Measurements from ENCODE around the gene LY6G6C. TPM values are rescaled to one million over a fixed set of nuclear protein-coding genes. Genes with fewer than 3 reads are reported as not detected.

Gene LY6G6C
- total and polyA plus RNA-seq, 2 of the 13 experiments (the other 11 are each of a cell fraction or from before 2014, with no cell fraction given) = 0.15 TPM; not detected in 1

DNA sequence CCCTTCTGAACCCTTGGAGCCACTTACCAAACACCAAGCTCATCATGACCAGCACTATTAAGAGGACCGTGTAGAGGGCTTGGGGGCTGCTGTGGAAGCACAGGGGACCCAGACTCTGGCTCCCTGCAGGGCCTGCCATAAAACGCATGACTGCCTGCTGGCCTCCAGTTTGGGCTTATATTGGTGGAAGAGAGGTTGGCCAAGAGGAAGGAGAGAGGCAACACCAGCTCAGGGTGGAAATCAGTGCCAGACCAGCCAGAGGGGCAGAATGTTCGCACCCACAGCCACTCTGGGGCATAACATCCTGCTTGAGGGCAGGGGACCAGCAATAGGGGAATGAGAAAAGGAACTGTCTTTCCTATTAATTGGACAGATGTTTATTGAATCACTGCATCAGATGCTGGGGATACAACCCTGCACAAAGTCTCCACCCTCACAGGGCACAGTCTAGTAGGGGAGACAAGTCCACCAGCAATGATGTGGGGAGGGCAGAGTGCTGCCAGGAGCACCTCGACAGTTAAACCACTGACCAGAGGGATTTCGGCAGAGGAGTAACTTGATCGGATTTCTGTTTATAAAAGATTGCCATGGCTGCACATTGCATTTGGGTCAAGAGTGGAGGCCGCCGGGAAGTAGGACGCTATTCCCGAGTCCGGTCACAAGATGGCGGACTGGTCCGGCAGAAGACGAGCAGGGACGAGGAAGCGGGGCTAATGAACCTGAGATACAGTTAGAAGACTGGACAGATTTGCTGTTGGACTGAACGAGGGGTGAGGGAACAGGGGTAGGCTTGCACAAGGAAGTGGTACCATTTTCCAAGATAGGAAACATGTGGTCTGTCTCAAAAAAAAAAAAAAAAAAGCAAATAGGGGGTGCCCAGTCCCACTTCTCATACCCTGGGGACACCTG, 41.1 kb downstream of the LY6G6C start, which contains the start of gene LY6G5C (continued):
- TF ChIP-seq, protein P1, sequence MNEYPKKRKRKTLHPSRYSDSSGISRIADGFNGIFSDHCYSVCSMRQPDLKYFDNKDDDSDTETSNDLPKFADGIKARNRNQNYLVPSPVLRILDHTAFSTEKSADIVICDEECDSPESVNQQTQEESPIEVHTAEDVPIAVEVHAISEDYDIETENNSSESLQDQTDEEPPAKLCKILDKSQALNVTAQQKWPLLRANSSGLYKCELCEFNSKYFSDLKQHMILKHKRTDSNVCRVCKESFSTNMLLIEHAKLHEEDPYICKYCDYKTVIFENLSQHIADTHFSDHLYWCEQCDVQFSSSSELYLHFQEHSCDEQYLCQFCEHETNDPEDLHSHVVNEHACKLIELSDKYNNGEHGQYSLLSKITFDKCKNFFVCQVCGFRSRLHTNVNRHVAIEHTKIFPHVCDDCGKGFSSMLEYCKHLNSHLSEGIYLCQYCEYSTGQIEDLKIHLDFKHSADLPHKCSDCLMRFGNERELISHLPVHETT (CRISPR knock-in tag; conservative IDR thresholded peaks at IDR 0.05) = no peak
- TF ChIP-seq, protein P2, sequence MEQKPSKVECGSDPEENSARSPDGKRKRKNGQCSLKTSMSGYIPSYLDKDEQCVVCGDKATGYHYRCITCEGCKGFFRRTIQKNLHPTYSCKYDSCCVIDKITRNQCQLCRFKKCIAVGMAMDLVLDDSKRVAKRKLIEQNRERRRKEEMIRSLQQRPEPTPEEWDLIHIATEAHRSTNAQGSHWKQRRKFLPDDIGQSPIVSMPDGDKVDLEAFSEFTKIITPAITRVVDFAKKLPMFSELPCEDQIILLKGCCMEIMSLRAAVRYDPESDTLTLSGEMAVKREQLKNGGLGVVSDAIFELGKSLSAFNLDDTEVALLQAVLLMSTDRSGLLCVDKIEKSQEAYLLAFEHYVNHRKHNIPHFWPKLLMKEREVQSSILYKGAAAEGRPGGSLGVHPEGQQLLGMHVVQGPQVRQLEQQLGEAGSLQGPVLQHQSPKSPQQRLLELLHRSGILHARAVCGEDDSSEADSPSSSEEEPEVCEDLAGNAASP (CRISPR knock-in tag; IDR thresholded peaks at IDR 0.05; ENCODE audit: borderline replicate concordance) = no peak
- TF ChIP-seq ZNF766 (CRISPR knock-in tag; IDR thresholded peaks at IDR 0.05; ENCODE audit: borderline replicate concordance) (no peak), SMAD1 (CRISPR knock-in tag; IDR thresholded peaks at IDR 0.05; ENCODE audit: borderline replicate concordance, low read depth) (no peak), GATAD2A (CRISPR knock-in tag; IDR thresholded peaks at IDR 0.05) (peak; percentile 62; the same call in 1 of the 2 replicates), KAT8 (CRISPR knock-in tag; IDR thresholded peaks at IDR 0.05) (peak; percentile 58; the same call in 1 of the 2 replicates), RFX5 (IDR thresholded peaks at IDR 0.05; ENCODE audit: low read depth, low read length) (no peak), ZNF296 (CRISPR knock-in tag; conservative IDR thresholded peaks at IDR 0.05) (no peak), RAD51 (IDR thresholded peaks at IDR 0.05; ENCODE audit: borderline replicate concordance) (no peak), KDM5A (IDR thresholded peaks at IDR 0.05; ENCODE audit: borderline replicate concordance, low read length) (no peak)
- TF ChIP-seq, protein P3, sequence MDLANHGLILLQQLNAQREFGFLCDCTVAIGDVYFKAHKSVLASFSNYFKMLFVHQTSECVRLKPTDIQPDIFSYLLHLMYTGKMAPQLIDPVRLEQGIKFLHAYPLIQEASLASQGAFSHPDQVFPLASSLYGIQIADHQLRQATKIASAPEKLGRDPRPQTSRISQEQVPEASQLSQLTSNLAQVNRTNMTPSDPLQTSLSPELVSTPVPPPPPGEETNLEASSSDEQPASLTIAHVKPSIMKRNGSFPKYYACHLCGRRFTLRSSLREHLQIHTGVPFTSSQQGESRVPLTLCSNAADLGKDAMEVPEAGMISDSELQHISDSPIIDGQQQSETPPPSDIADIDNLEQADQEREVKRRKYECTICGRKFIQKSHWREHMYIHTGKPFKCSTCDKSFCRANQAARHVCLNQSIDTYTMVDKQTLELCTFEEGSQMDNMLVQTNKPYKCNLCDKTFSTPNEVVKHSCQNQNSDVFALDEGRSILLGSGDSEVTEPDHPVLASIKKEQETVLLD (CRISPR knock-in tag; IDR thresholded peaks at IDR 0.05; ENCODE audit: low read depth) = no peak
- TF ChIP-seq, protein P4, sequence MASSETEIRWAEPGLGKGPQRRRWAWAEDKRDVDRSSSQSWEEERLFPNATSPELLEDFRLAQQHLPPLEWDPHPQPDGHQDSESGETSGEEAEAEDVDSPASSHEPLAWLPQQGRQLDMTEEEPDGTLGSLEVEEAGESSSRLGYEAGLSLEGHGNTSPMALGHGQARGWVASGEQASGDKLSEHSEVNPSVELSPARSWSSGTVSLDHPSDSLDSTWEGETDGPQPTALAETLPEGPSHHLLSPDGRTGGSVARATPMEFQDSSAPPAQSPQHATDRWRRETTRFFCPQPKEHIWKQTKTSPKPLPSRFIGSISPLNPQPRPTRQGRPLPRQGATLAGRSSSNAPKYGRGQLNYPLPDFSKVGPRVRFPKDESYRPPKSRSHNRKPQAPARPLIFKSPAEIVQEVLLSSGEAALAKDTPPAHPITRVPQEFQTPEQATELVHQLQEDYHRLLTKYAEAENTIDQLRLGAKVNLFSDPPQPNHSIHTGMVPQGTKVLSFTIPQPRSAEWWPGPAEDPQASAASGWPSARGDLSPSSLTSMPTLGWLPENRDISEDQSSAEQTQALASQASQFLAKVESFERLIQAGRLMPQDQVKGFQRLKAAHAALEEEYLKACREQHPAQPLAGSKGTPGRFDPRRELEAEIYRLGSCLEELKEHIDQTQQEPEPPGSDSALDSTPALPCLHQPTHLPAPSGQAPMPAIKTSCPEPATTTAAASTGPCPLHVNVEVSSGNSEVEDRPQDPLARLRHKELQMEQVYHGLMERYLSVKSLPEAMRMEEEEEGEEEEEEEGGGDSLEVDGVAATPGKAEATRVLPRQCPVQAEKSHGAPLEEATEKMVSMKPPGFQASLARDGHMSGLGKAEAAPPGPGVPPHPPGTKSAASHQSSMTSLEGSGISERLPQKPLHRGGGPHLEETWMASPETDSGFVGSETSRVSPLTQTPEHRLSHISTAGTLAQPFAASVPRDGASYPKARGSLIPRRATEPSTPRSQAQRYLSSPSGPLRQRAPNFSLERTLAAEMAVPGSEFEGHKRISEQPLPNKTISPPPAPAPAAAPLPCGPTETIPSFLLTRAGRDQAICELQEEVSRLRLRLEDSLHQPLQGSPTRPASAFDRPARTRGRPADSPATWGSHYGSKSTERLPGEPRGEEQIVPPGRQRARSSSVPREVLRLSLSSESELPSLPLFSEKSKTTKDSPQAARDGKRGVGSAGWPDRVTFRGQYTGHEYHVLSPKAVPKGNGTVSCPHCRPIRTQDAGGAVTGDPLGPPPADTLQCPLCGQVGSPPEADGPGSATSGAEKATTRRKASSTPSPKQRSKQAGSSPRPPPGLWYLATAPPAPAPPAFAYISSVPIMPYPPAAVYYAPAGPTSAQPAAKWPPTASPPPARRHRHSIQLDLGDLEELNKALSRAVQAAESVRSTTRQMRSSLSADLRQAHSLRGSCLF (CRISPR knock-in tag; IDR thresholded peaks at IDR 0.05; ENCODE audit: borderline replicate concordance) = no peak
- TF ChIP-seq, protein P5, sequence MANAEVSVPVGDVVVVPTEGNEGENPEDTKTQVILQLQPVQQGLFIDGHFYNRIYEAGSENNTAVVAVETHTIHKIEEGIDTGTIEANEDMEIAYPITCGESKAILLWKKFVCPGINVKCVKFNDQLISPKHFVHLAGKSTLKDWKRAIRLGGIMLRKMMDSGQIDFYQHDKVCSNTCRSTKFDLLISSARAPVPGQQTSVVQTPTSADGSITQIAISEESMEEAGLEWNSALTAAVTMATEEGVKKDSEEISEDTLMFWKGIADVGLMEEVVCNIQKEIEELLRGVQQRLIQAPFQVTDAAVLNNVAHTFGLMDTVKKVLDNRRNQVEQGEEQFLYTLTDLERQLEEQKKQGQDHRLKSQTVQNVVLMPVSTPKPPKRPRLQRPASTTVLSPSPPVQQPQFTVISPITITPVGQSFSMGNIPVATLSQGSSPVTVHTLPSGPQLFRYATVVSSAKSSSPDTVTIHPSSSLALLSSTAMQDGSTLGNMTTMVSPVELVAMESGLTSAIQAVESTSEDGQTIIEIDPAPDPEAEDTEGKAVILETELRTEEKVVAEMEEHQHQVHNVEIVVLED (CRISPR knock-in tag; IDR thresholded peaks at IDR 0.05; ENCODE audit: borderline replicate concordance) = no peak
- TF ChIP-seq, protein P6, sequence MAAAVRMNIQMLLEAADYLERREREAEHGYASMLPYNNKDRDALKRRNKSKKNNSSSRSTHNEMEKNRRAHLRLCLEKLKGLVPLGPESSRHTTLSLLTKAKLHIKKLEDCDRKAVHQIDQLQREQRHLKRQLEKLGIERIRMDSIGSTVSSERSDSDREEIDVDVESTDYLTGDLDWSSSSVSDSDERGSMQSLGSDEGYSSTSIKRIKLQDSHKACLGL (CRISPR knock-in tag; IDR thresholded peaks at IDR 0.05) = no peak

All from HepG2 (cell line).